B cell (primary cell): ENCODE data around the gene TNRC6C. TPM values are rescaled to one million over a fixed set of nuclear protein-coding genes. Genes with fewer than 3 reads are reported as not detected.

ENCODE experiments used
- ATAC-seq: fragments of 200-7000 bp; cut with Tn5 transposase; one replicate; pipeline ENCODE4 v1.10.0; 2021; ENCODE audit warnings: low read depth, mild to moderate bottlenecking, moderate number of reproducible peaks, moderate library complexity
- CTCF ChIA-PET: fragments of 350-600 bp; sonication (Branson Sonifier 250); formaldehyde crosslinking; loops from one replicate; lab custom pipeline; 2021; ENCODE audit warnings: antibody characterized with exemption, inconsistent platforms; lab: Charles Lee
- POLR2A ChIA-PET: fragments of 350-600 bp; sonication (Branson Sonifier 250); formaldehyde crosslinking; loops from one replicate; lab custom pipeline; 2021; ENCODE audit warnings: antibody characterized with exemption; lab: Charles Lee
- DNase-seq: peaks from one replicate; pipeline ENCODE4 v3.0.0; 2013
- H2AFZ ChIP-seq: 2 replicates; pipeline ENCODE4 v1.6.1; 2012; ENCODE audit warnings: mild to moderate bottlenecking, low read depth, low read length; ENCODE audit not compliant: insufficient read depth, poor library complexity, severe bottlenecking
- H3K27ac ChIP-seq, 2 donors: 1 replicate in 1 of 2; 2 replicates in 1 of 2; pipeline ENCODE4 v1.5.1; 2012 to 2013; ENCODE audit warnings: low read length in 2 of 2, mild to moderate bottlenecking in 2 of 2, moderate library complexity in 1 of 2
- H3K27me3 ChIP-seq, 4 experiments: fragments of 200-600 bp in 1 of 4; sonication (generic) in 1 of 4; replicated peaks in 1 of 4; 1 replicate in 2 of 4; 2 replicates in 2 of 4; pipeline versions ENCODE4 v1.6.1 to v1.7.0; 2013 to 2016; ENCODE audit warnings: low read length in 3 of 4, mild to moderate bottlenecking in 2 of 4, mixed read lengths in 1 of 4, moderate library complexity in 1 of 4; ENCODE audit not compliant: insufficient read depth in 4 of 4, control insufficient read depth in 3 of 4; ENCODE audit errors: control extremely low read depth in 1 of 4
- H3K36me3 ChIP-seq, 2 experiments: replicated peaks in 1 of 2; 1 replicate in 1 of 2; 2 replicates in 1 of 2; pipeline versions ENCODE4 v1.6.1 to v1.7.1; 2013; ENCODE audit warnings: low read length in 1 of 2; ENCODE audit not compliant: insufficient read depth in 2 of 2, control insufficient read depth in 1 of 2; ENCODE audit errors: control extremely low read depth in 1 of 2, extremely low read depth in 1 of 2
- H3K4me1 ChIP-seq, 2 donors: fragments of 200-600 bp in 1 of 2; sonication (generic) in 1 of 2; 1 replicate in 1 of 2; 2 replicates in 1 of 2; pipeline versions ENCODE4 v1.5.1 to v1.6.1; 2013 to 2017; ENCODE audit warnings: low read length in 2 of 2; ENCODE audit not compliant: control insufficient read depth in 2 of 2, insufficient read depth in 2 of 2
- H3K4me2 ChIP-seq: replicated peaks from 2 replicates; pipeline ENCODE3; 2012; ENCODE audit warnings: mild to moderate bottlenecking, low read depth, low read length; ENCODE audit not compliant: poor library complexity, severe bottlenecking
- H3K4me3 ChIP-seq, 5 experiments: fragments of 200-600 bp in 1 of 5; sonication (generic) in 1 of 5; 1 replicate in 3 of 5; 2 replicates in 2 of 5; pipeline versions ENCODE4 v1.5.1 to v1.7.0; 2011 to 2016; ENCODE audit warnings: low read length in 4 of 5, mild to moderate bottlenecking in 4 of 5, low read depth in 2 of 5, control low read depth in 1 of 5, moderate library complexity in 1 of 5; ENCODE audit not compliant: insufficient read depth in 1 of 5; ENCODE audit errors: control extremely low read depth in 1 of 5, extremely low read depth in 1 of 5
- H3K79me2 ChIP-seq: fragments of 200-600 bp; sonication (generic); one replicate; pipeline ENCODE4 v1.6.0; 2016; ENCODE audit warnings: low read length; ENCODE audit not compliant: control insufficient read depth, insufficient read depth
- H3K9ac ChIP-seq: fragments of 200-600 bp; sonication (generic); 2 replicates; pipeline ENCODE4 v1.6.1; 2017; ENCODE audit warnings: mild to moderate bottlenecking, low read length, moderate library complexity
- H3K9me3 ChIP-seq, 3 donors: one replicate each; pipeline versions ENCODE4 v1.6.1 to v1.7.1; 2013; ENCODE audit warnings: low read length in 2 of 3; ENCODE audit not compliant: control insufficient read depth in 2 of 3, insufficient read depth in 1 of 3; ENCODE audit errors: control extremely low read depth in 1 of 3
- H4K20me1 ChIP-seq: 2 replicates; pipeline ENCODE4 v1.6.0; 2012; ENCODE audit warnings: mild to moderate bottlenecking, low read length; ENCODE audit not compliant: insufficient read depth, control insufficient read depth, poor library complexity, severe bottlenecking
- H3K27ac Mint-ChIP-seq: one replicate; pipeline ENCODE4 v1.8.0; 2021; ENCODE audit warnings: mixed read lengths
- H3K27me3 Mint-ChIP-seq: one replicate; pipeline ENCODE4 v1.8.0; 2021; ENCODE audit warnings: mixed read lengths
- H3K4me1 Mint-ChIP-seq: one replicate; pipeline ENCODE4 v1.8.0; 2021; ENCODE audit warnings: mixed read lengths
- H3K4me3 Mint-ChIP-seq: one replicate; pipeline ENCODE4 v1.8.0; 2021; ENCODE audit warnings: mixed read lengths
- H3K9me3 Mint-ChIP-seq: one replicate; pipeline ENCODE4 v1.8.0; 2022; ENCODE audit warnings: mixed read lengths; ENCODE audit not compliant: insufficient read depth
- EZH2 ChIP-seq: IDR thresholded peaks from 2 replicates; pipeline ENCODE4 v1.6.1; 2012; ENCODE audit warnings: borderline replicate concordance, low read depth, mild to moderate bottlenecking, moderate library complexity, low read length; ENCODE audit not compliant: insufficient read depth, poor library complexity, severe bottlenecking
- WGBS: methylation state at CpG from one replicate; pipeline ENCODE4 v1.1.5; 2013; ENCODE audit warnings: missing lambda C conversion rate; ENCODE audit not compliant: insufficient coverage; 5-methylcytosine and 5-hydroxymethylcytosine counted together
- intact Hi-C: fragments of 100-400 bp; cut with micrococcal nuclease; formaldehyde crosslinking; loops from one replicate; pipeline ENCODE4 v1.10.0; 2022
- polyA plus RNA-seq: library from polyadenylated mRNA; depleted of rRNA; stranded (reverse); fragments of >200 nt; gene quantifications from 2 replicates; pipeline ENCODE4 v1.2.3, GENCODE V29; 2012
- total RNA-seq, 2 donors: library from RNA; stranded (reverse); fragments of 120-200 nt in 1 of 2; gene quantifications; 1 replicate in 1 of 2; 2 replicates in 1 of 2; pipeline versions ENCODE4 v1.2.3 to v1.2.4, GENCODE V29; 2013 to 2022
- TF ChIP-seq, protein P1 (sequence below): fragments of 200-600 bp; IDR thresholded peaks from one replicate; pipeline ENCODE4 v1.8.0; 2022; ENCODE audit warnings: antibody characterized with exemption, mild to moderate bottlenecking

The TNRC6C gene
- total and polyA plus RNA-seq, 2 donors (not counting 1 experiment from before 2014, with no cell fraction given): 3.9 to 63.8 TPM

DNA sequence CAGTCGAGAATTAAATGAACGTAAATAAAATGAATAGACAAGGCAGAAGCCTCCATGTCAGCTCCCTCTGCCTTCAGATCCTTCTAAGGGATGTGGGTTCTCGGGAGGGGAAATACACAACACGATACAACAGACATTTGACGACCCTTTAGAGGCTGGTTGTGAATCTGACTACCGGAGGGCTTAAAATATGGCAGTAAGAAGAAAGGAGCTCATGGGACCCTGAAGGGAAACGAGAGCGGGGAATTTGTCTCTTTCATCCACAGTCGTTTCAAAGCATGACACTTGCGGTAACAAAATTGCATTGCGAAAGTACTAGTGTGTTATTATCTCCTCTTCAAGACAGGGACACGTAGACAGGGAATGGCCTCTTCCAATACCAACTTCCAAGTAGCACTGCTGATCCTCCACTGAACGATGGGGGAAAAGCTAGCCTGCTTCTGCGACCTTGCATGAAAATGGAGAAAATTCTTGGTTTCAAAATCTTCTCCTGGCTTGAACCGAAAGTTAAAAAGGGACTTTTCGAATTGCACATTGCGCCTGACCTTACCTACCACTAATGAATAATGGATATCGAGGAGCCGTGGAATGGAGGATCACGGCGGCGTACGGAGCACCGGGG, 1.2 kb upstream of the TNRC6C start:
- H3K4me2 ChIP-seq: peak overlapping the region; percentile 90
- H3K4me1 ChIP-seq: peaks cover 23 to 28% of the 10 kb centered on the region in 2 donors
- H3K79me2 ChIP-seq: peaks cover 32% of the 10 kb centered on the region
- H3K27me3 ChIP-seq: peaks cover 0 to 27% (median 12%) of the 10 kb centered on the region in 4 experiments
- H2AFZ ChIP-seq: peak overlapping the region; percentile 79
- 0% methylated on average over 9 of the region's 24 CpGs for WGBS
- peaks cover 28% of the 10 kb centered on the region for H4K20me1 ChIP-seq
- H3K4me3 ChIP-seq: peak overlapping the region; percentile 73 to 82 (median 76)
- POLR2A ChIA-PET: interaction anchor here (0.6 to 2.7 kb wide), 17 partner anchors 11 to 800 kb away, joined by 3 to 48 read pairs (median 6); no protein-coding TSS in a partner anchor
- peaks cover 0 to 10% (median 6%) of the 10 kb centered on the region in 3 donors for H3K9me3 ChIP-seq
- Mint-ChIP-seq H3K4me1 (peaks cover 39% of the 10 kb centered on the region), H3K9me3 (no peaks in the 10 kb centered on the region), H3K27ac (peak overlapping the region; percentile 97), H3K4me3 (peak overlapping the region; percentile 95), H3K27me3 (peaks cover 26% of the 10 kb centered on the region)
- CTCF ChIA-PET: interaction anchor here (1.3 to 2.5 kb wide), 12 partner anchors 40 to 552 kb away, joined by 3 to 11 read pairs (median 5); no protein-coding TSS in a partner anchor
- intact Hi-C loops: loop anchor here (1.0 to 10.0 kb wide), 5 partner anchors 40 to 1220 kb away; partner anchors contain the start of genes MFSD11 and SRSF2
- no peaks in the 10 kb centered on the region for H3K36me3 ChIP-seq
- TF ChIP-seq, protein P1, sequence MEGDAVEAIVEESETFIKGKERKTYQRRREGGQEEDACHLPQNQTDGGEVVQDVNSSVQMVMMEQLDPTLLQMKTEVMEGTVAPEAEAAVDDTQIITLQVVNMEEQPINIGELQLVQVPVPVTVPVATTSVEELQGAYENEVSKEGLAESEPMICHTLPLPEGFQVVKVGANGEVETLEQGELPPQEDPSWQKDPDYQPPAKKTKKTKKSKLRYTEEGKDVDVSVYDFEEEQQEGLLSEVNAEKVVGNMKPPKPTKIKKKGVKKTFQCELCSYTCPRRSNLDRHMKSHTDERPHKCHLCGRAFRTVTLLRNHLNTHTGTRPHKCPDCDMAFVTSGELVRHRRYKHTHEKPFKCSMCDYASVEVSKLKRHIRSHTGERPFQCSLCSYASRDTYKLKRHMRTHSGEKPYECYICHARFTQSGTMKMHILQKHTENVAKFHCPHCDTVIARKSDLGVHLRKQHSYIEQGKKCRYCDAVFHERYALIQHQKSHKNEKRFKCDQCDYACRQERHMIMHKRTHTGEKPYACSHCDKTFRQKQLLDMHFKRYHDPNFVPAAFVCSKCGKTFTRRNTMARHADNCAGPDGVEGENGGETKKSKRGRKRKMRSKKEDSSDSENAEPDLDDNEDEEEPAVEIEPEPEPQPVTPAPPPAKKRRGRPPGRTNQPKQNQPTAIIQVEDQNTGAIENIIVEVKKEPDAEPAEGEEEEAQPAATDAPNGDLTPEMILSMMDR: no peak
- no peak for TF ChIP-seq EZH2
- H3K9ac ChIP-seq: peak overlapping the region; percentile 77
- H3K27ac ChIP-seq: peak overlapping the region; percentile 74 to 85
- DNase-seq: no peak
- no peak for ATAC-seq

DNA sequence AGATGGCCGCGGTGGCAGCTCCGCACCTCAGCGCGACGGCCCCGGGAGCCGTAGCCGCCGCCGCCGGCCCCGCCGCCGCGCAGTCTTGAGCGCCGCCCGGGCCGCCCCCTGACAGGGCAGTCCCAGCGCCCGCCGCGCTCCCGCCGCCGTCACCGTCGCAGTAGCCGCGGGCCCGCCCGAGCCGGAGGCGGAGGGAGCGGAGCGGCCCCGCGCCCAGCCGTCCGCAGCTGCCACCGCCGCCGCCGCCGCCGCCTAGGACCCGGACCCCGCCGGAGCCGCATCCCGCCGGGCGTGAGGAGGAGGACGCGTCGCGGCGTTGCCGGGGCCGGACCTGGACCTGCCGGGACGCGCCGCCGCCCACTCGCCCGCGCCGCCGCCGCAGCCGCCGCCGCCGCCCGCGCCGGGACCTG, 218 bp downstream of the TNRC6C start:
- Histone ChIP-seq H3K9ac (peak overlapping the region; percentile 77), H4K20me1 (peaks cover 41% of the 10 kb centered on the region), H3K4me1 (peaks cover 28 to 32% of the 10 kb centered on the region in 2 donors), H3K79me2 (peaks cover 45% of the 10 kb centered on the region), H3K27me3 (peaks cover 0 to 21% (median 9%) of the 10 kb centered on the region in 4 experiments), H3K27ac (no peak overlapping the region), H3K4me2 (no peak overlapping the region), H3K36me3 (no peaks in the 10 kb centered on the region), H3K9me3 (peaks cover 0 to 10% (median 6%) of the 10 kb centered on the region in 3 donors), H2AFZ (peak overlapping the region; percentile 23), H3K4me3 (peak overlapping the region in 2 of 5 experiments; percentile 33 to 79)
- H3K27me3 Mint-ChIP-seq: peaks cover 15% of the 10 kb centered on the region
- ATAC-seq (no peak), DNase-seq (no peak)
- WGBS: under 1% methylated on average over 79 of the region's 79 CpGs
- peak overlapping the region; percentile 97 for H3K27ac Mint-ChIP-seq
- H3K4me3 Mint-ChIP-seq: peak overlapping the region; percentile 95
- ChIA-PET CTCF (interaction anchor here (0.5 to 2.5 kb wide), 17 partner anchors 14 to 558 kb away, joined by 3 to 11 read pairs (median 4); no protein-coding TSS in a partner anchor), POLR2A (interaction anchor here (0.6 to 2.7 kb wide), 23 partner anchors 10 to 821 kb away, joined by 3 to 48 read pairs (median 6); no protein-coding TSS in a partner anchor)
- H3K9me3 Mint-ChIP-seq: no peaks in the 10 kb centered on the region
- peaks cover 49% of the 10 kb centered on the region for H3K4me1 Mint-ChIP-seq
- TF ChIP-seq, protein P1: no peak
- no peak for TF ChIP-seq EZH2
- intact Hi-C loops: loop anchor here (1.0 to 10.0 kb wide), 9 partner anchors 54 to 1221 kb away; partner anchors contain the start of genes MFSD11 and SRSF2
